Transverse colon (tissue), 4 donors: Measurements from ENCODE around the gene C14orf39. TPM values are rescaled to one million over a fixed set of nuclear protein-coding genes. Genes with fewer than 3 reads are reported as not detected.

Source experiments
- DNase-seq: peaks from one replicate; pipeline ENCODE4 v3.0.0-alpha.2; 2019
- H3K27ac ChIP-seq, 4 donors: fragments of 200-600 bp; sonication (generic); 2 replicates each; pipeline ENCODE4 v1.5.1; 2016 to 2018; ENCODE audit warnings: inconsistent platforms in 4 of 4
- H3K27me3 ChIP-seq: fragments of 200-600 bp; sonication (generic); 2 replicates; pipeline ENCODE4 v1.5.1; 2017; ENCODE audit warnings: inconsistent platforms
- H3K36me3 ChIP-seq, 4 donors: fragments of 200-600 bp; sonication (generic); 2 replicates each; pipeline ENCODE4 v1.5.1; 2017 to 2019; ENCODE audit warnings: inconsistent platforms in 4 of 4
- H3K4me1 ChIP-seq, 4 donors: fragments of 200-600 bp; sonication (generic); 2 replicates each; pipeline ENCODE4 v1.5.1; 2017 to 2020; ENCODE audit warnings: inconsistent platforms in 4 of 4
- H3K4me3 ChIP-seq, 4 donors: fragments of 200-600 bp; sonication (generic); 1 replicate in 1 of 4; 2 replicates in 3 of 4; pipeline versions ENCODE4 v1.5.1 to v1.6.1; 2017 to 2019; ENCODE audit warnings: inconsistent platforms in 4 of 4
- H3K9me3 ChIP-seq, 2 donors: fragments of 200-600 bp; sonication (generic); 2 replicates each; pipeline ENCODE4 v1.5.1; 2017 to 2019; ENCODE audit warnings: inconsistent platforms in 2 of 2
- EP300 ChIP-seq: sonication (generic); formaldehyde crosslinking; IDR thresholded peaks from one replicate; pipeline ENCODE4 v1.6.1; 2017; ENCODE audit warnings: antibody characterized with exemption, low read depth
- POLR2A ChIP-seq: fragments of 450-650 bp; IDR thresholded peaks from one replicate; pipeline ENCODE4 v1.6.1; 2016; ENCODE audit warnings: antibody characterized with exemption, mild to moderate bottlenecking, moderate library complexity
- POLR2AphosphoS5 ChIP-seq, 3 donors: sonication (generic); formaldehyde crosslinking; IDR thresholded peaks; one replicate each; pipeline ENCODE4 v1.6.1; 2016; ENCODE audit warnings: antibody characterized with exemption in 3 of 3
- WGBS, 2 donors: methylation state at CpG; one replicate each; pipeline ENCODE4 v1.1.5; 2018; ENCODE audit warnings: low coverage in 1 of 2; 5-methylcytosine and 5-hydroxymethylcytosine counted together
- in situ Hi-C, 4 donors: fragments of 200-750 bp; cut with MboI; loops; one replicate each; pipeline versions ENCODE4 v1.15.0 to v1.15.1; 2017; ENCODE audit warnings: low sequenced_read_pairs in 3 of 4, low pct_ligation_motif_present in 1 of 4, low pct_unique_long_range_greater_than_20kb in 1 of 4
- intact Hi-C: fragments of 100-400 bp; cut with DNase I; formaldehyde crosslinking; loops from one replicate; pipeline ENCODE4 v1.15.1; 2023; ENCODE audit warnings: low total_unique reads
- total RNA-seq, 4 donors: library from RNA; depleted of rRNA; stranded (reverse); fragments of >200 nt; gene quantifications; one replicate each; pipeline ENCODE4 v1.1.0, GENCODE V29; 2016
- TF ChIP-seq, protein P1 (sequence below), 5 experiments: fragments of 200-600 bp in 3 of 5; fragments of 450-650 bp in 2 of 5; sonication (generic) in 3 of 5; IDR thresholded peaks; 1 replicate in 2 of 5; 2 replicates in 3 of 5; pipeline ENCODE4 v1.5.1; 2016 to 2017; ENCODE audit warnings: antibody characterized with exemption in 5 of 5, inconsistent platforms in 3 of 5, mild to moderate bottlenecking in 2 of 5, moderate library complexity in 1 of 5

C14orf39 gene
- total RNA-seq, 4 donors from 2014 or later, result 0.16 to 0.55 TPM; not detected in 2

DNA sequence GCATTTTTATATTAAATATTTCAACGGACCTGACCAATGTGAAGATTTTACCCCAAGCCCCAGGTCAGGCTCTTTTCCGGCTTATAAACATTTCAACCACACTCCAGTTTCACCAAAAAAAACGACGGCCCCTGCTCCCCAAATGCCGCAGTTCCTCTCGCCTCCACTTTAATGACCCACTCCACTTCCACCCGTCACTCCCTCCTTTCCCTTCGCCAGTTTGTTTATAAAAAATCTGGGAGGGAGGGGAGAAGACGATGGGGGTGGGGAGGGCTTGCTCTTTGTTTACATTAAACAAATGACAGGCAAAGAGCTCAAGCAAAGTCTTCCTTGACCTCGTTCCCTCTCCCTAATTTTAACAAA, 28.5 kb upstream of the C14orf39 start:
- peaks cover 6 to 31% (median 12%) of the 10 kb centered on the region in 4 donors for H3K4me1 ChIP-seq
- in situ Hi-C loops (no loop called here), intact Hi-C loops (no loop called here)
- no peaks in the 10 kb centered on the region for H3K9me3 ChIP-seq
- no peak overlapping the region for H3K27ac ChIP-seq
- WGBS, 2 donors, result 6 to 8% methylated on average over 4 to 10 of the region's 10 CpGs
- no peaks in the 10 kb centered on the region for H3K36me3 ChIP-seq
- peak overlapping the region in 3 of 4 donors; percentile 11 to 49 (median 18) for H3K4me3 ChIP-seq
- peaks cover 95% of the 10 kb centered on the region for H3K27me3 ChIP-seq
- TF ChIP-seq EP300, result no peak
- TF ChIP-seq, protein P1, sequence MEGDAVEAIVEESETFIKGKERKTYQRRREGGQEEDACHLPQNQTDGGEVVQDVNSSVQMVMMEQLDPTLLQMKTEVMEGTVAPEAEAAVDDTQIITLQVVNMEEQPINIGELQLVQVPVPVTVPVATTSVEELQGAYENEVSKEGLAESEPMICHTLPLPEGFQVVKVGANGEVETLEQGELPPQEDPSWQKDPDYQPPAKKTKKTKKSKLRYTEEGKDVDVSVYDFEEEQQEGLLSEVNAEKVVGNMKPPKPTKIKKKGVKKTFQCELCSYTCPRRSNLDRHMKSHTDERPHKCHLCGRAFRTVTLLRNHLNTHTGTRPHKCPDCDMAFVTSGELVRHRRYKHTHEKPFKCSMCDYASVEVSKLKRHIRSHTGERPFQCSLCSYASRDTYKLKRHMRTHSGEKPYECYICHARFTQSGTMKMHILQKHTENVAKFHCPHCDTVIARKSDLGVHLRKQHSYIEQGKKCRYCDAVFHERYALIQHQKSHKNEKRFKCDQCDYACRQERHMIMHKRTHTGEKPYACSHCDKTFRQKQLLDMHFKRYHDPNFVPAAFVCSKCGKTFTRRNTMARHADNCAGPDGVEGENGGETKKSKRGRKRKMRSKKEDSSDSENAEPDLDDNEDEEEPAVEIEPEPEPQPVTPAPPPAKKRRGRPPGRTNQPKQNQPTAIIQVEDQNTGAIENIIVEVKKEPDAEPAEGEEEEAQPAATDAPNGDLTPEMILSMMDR (IDR thresholded peaks at IDR 0.05), result no peak
- TF ChIP-seq POLR2AphosphoS5 (IDR thresholded peaks at IDR 0.05), result no peak
- no peak for TF ChIP-seq POLR2A
- DNase-seq, result no peak

DNA sequence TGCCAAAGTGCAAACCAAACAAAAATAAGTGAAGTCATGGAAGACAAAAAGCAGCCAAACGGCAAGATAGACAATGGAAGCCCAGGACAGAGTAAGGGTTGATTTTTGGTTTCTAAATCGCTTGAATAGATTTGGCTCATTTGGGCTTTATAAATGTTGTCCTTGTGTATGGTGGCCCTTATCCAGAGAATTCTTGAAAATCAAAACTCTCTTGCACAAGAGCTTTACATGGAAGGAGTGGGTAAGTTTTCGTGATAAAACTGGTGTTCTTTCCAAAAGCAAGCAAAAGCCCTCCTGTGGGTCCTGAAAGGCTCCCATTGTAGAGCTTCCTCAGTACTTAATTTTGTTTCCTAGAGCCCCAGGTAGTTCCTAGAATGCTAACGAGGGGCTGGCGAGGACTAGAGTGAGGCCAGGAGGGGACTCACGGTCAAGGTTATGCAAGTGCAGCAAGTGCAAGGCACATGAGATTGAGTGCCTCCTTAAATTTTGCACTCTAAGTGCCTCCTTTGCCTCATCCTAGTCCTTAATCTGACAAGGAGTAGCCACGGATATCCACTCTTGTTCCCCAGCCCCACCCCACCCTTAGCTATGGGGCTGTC, 27.2 kb upstream of the C14orf39 start:
- intact Hi-C loops (no loop called here), in situ Hi-C loops (no loop called here)
- WGBS, 2 donors, result 5 to 8% methylated on average over 4 to 7 of the region's 7 CpGs
- Histone ChIP-seq H3K4me3 (no peak overlapping the region), H3K36me3 (no peaks in the 10 kb centered on the region), H3K27me3 (peaks cover 100% of the 10 kb centered on the region), H3K9me3 (no peaks in the 10 kb centered on the region), H3K27ac (no peak overlapping the region), H3K4me1 (peaks cover 6 to 36% (median 15%) of the 10 kb centered on the region in 4 donors)
- no peak for DNase-seq
- TF ChIP-seq, protein P1 (IDR thresholded peaks at IDR 0.05), result no peak
- TF ChIP-seq POLR2AphosphoS5 (IDR thresholded peaks at IDR 0.05) (no peak), EP300 (no peak), POLR2A (no peak)

DNA sequence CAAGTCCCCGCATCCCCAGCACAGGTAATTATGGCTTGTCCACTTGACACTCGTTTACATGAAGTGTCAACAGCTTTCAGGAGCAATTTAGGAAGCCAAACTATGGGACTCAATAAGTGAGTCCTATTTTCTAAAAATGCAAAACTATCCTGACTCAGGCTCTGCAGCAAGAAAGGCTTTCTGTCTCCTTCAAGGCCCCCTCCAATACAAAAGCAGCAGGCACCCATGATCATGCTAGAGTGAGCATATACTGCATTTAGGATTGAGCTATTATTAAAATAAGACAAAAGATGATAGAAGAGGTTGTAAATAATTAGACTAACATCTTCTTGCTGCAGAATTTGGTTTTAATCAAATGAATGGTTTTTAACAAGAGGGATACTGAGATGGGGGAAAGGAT, 26.3 kb upstream of the C14orf39 start:
- in situ Hi-C loops (no loop called here), intact Hi-C loops (no loop called here)
- no peak for DNase-seq
- no peak for TF ChIP-seq EP300
- TF ChIP-seq, protein P1 (IDR thresholded peaks at IDR 0.05), result no peak
- no peak overlapping the region for H3K4me3 ChIP-seq
- H3K27ac ChIP-seq, result no peak overlapping the region
- H3K36me3 ChIP-seq, result no peaks in the 10 kb centered on the region
- no peaks in the 10 kb centered on the region for H3K9me3 ChIP-seq
- peaks cover 100% of the 10 kb centered on the region for H3K27me3 ChIP-seq
- 27 to 28% methylated on average over 2 of the region's 2 CpGs for WGBS, 2 donors
- H3K4me1 ChIP-seq, result peaks cover 6 to 36% (median 15%) of the 10 kb centered on the region in 4 donors

DNA sequence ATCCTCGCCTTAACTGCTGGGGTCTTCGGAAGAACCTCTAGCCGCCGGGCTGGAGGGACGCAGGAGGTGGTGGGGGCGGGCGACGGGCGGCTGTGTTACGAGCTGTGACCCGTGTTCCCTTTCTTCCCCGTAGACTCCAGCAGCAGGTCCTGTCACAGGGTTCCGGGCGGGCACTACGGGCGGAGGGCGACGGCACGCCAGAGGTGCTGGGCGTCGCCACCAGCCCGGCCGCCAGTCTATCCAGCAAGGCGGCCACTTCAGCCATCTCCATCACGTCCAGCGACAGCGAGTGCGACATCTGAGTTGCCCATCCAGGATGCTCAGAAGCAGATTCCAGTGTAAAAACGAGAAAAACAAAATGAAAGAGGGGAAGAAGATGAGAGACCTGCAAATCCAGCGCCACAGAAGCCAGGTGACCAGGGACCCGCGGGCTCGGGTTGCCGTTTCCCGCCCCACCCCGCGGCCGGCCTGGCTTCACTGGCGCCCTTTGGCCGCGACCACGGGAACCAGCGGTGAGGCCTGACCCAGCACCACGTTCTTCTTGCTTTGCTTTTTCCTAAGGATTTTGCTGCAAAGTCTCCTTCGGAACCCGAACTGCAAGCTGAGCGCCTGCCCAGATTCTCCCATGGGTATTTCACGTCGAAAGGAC, 25.2 kb upstream of the C14orf39 start:
- peaks cover 100% of the 10 kb centered on the region for H3K27me3 ChIP-seq
- in situ Hi-C loops, result no loop called here
- H3K9me3 ChIP-seq, result no peaks in the 10 kb centered on the region
- TF ChIP-seq POLR2AphosphoS5 (IDR thresholded peaks at IDR 0.05) (no peak), EP300 (no peak), POLR2A (no peak)
- TF ChIP-seq, protein P1 (IDR thresholded peaks at IDR 0.05), result no peak
- WGBS, 2 donors, result 4 to 17% methylated on average over 6 to 49 of the region's 49 CpGs
- no peaks in the 10 kb centered on the region for H3K36me3 ChIP-seq
- intact Hi-C loops, result no loop called here
- H3K4me1 ChIP-seq, result peaks cover 6 to 36% (median 15%) of the 10 kb centered on the region in 4 donors
- H3K27ac ChIP-seq, result no peak overlapping the region
- DNase-seq, result no peak
- no peak overlapping the region for H3K4me3 ChIP-seq
